ENCODE results near the gene MAP2K7. TPM values are rescaled to one million over a fixed set of nuclear protein-coding genes. Genes with fewer than 3 reads are reported as not detected.

The MAP2K7 gene
- total and polyA plus RNA-seq, 8 donors, result 25.7 to 33.1 (median 30.6) TPM

- Histone ChIP-seq H3K4me3 (no peak within 1 kb of the TSS), H3K27me3 (peaks cover 42 to 61% of the 10 kb centered on the region in 2 donors), H3K4me1 (peaks cover 16 to 40% of the 10 kb centered on the region in 2 donors), H3K9me3 (no peaks in the 10 kb centered on the region), H3K36me3 (peaks cover 0 to 43% of the 10 kb centered on the region in 2 donors), H3K27ac (no peak within 1 kb of the TSS)
- intact Hi-C loops (cut with DNase I), result no loop called here
- DNase-seq (no peak), ATAC-seq (no peak)
- TF ChIP-seq CTCF (IDR thresholded peaks at IDR 0.05), result no peak
Measured at GRCh38 chr19:7914598-7915045, 10.9 kb downstream of the MAP2K7 start, which contains the start of gene TGFBR3L. Gene TGFBR3L, plus strand, starts transcription at chr19:7914830.

- intact Hi-C loops (cut with DNase I), result no loop called here
- Histone ChIP-seq H3K9me3 (no peaks in the 10 kb centered on the region), H3K36me3 (peaks cover 0 to 35% of the 10 kb centered on the region in 2 donors), H3K4me3 (no peak overlapping the region), H3K27me3 (peaks cover 42 to 62% of the 10 kb centered on the region in 2 donors), H3K4me1 (peaks cover 20 to 46% of the 10 kb centered on the region in 2 donors), H3K27ac (no peak overlapping the region)
- DNase-seq (no peak), ATAC-seq (no peak)
- no peak for TF ChIP-seq CTCF (IDR thresholded peaks at IDR 0.05)
Measured at GRCh38 chr19:7915250-7916102, 11.8 kb downstream of the MAP2K7 start.

GRCh38 chr19:7916103-7916954 is 12.7 kb downstream of the MAP2K7 start:
- ATAC-seq (no peak), DNase-seq (peak in 1 of 4 donors; percentile 87)
- Histone ChIP-seq H3K4me3 (peak overlapping the region; percentile 15 to 33), H3K27ac (no peak overlapping the region), H3K36me3 (peaks cover 0 to 26% of the 10 kb centered on the region in 2 donors), H3K27me3 (peaks cover 42 to 62% of the 10 kb centered on the region in 2 donors), H3K4me1 (peaks cover 22 to 50% of the 10 kb centered on the region in 2 donors), H3K9me3 (no peaks in the 10 kb centered on the region)
- TF ChIP-seq CTCF (IDR thresholded peaks at IDR 0.05), result no peak
- intact Hi-C loops (cut with DNase I), result no loop called here

- peaks cover 27 to 56% of the 10 kb centered on the region in 2 donors for H3K4me1 ChIP-seq
- DNase-seq, result no peak
- intact Hi-C loops (cut with DNase I), result no loop called here
- peaks cover 42 to 62% of the 10 kb centered on the region in 2 donors for H3K27me3 ChIP-seq
- peak overlapping the region; percentile 15 to 33 for H3K4me3 ChIP-seq
- H3K36me3 ChIP-seq, result peaks cover 0 to 25% of the 10 kb centered on the region in 2 donors
- H3K27ac ChIP-seq, result no peak overlapping the region
- no peaks in the 10 kb centered on the region for H3K9me3 ChIP-seq
- ATAC-seq, result no peak
- no peak for TF ChIP-seq CTCF (IDR thresholded peaks at IDR 0.05)
Measured at GRCh38 chr19:7916955-7917266, 13.2 kb downstream of the MAP2K7 start.

Data from left lung (tissue), 10 donors.